ENCODE measurements around the gene XIRP2. TPM values are rescaled to one million over a fixed set of nuclear protein-coding genes. Genes with fewer than 3 reads are reported as not detected.

The XIRP2 gene
- total RNA-seq, 1 donor from 2014 or later: 0.25 TPM

DNA sequence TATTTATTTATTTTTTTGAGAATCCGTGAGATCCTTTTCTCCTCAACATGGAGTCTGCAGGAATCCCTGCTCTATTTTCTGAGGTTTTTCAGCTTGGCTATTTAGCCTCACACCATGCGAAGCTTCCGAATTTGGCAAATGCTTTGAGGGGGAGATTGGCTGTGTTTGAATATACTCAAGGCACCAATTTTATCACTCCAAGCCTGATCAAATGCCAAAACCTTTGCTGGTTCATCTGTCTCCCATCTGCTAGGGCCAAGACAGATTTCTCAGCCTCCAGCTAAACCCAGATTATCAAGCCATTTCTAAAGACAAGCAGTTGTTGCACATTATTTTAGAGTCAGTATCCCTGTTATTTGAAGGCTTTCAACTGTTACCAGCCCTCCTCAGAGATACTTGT, 295.7 kb downstream of the XIRP2 start:
- no peak overlapping the region for H3K4me3 Mint-ChIP-seq (ENCODE audit: unreplicated experiment)
- FAIRE-seq: no peak

DNA sequence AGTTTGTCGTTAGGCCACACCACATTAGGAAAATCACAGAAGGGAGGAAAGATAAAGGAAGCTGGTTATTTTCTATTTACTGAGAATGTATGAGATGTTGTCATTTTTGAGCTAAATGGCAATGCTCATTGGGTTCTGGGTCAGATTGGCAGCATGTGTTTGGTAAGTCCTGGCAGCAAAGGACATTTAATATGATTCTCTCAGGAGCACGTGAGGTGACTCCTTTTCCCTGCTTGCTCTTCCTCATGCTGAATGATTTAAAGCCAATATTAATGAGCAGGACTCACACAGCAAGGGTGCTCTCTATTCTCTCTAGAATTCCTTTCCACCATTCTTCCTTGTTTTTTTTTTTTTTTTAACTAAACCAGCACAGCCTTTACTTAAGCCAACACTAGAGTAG, 298.2 kb downstream of the XIRP2 start:
- DNase-seq (ENCODE audit: low read depth): no peak
- Histone ChIP-seq H3K4me3 (ENCODE audit: insufficient read depth, low read depth, low read length) (no peak overlapping the region), H2AFZ (ENCODE audit: low read depth, low read length) (no peak overlapping the region), H3K4me1 (ENCODE audit: insufficient read depth, low read length) (peaks cover 21% of the 10 kb centered on the region), H3K9me3 (ENCODE audit: insufficient read depth, low read depth, low read length) (no peaks in the 10 kb centered on the region), H3K4me2 (ENCODE audit: low read length) (no peak overlapping the region), H3K27ac (ENCODE audit: low read depth, low read length) (no peak overlapping the region), H3K27me3 (ENCODE audit: insufficient read depth, low read length) (no peaks in the 10 kb centered on the region), H3K36me3 (ENCODE audit: insufficient read depth, low read length) (no peaks in the 10 kb centered on the region), H4K20me1 (ENCODE audit: insufficient read depth, low read length) (no peaks in the 10 kb centered on the region), H3K9ac (ENCODE audit: low read length) (no peak overlapping the region), H3K79me2 (ENCODE audit: insufficient read depth, low read length) (no peaks in the 10 kb centered on the region)
- H3K27me3 Mint-ChIP-seq (ENCODE audit: low read depth, unreplicated experiment): no peaks in the 10 kb centered on the region
- H3K9me3 Mint-ChIP-seq (ENCODE audit: unreplicated experiment): no peaks in the 10 kb centered on the region
- no peak overlapping the region for H3K27ac Mint-ChIP-seq (ENCODE audit: unreplicated experiment)
- FAIRE-seq: peak; percentile 29
- no peak overlapping the region for H3K4me3 Mint-ChIP-seq (ENCODE audit: unreplicated experiment)
- H3K4me1 Mint-ChIP-seq (ENCODE audit: low read depth, unreplicated experiment): peaks cover 4% of the 10 kb centered on the region
- TF ChIP-seq, protein P1, sequence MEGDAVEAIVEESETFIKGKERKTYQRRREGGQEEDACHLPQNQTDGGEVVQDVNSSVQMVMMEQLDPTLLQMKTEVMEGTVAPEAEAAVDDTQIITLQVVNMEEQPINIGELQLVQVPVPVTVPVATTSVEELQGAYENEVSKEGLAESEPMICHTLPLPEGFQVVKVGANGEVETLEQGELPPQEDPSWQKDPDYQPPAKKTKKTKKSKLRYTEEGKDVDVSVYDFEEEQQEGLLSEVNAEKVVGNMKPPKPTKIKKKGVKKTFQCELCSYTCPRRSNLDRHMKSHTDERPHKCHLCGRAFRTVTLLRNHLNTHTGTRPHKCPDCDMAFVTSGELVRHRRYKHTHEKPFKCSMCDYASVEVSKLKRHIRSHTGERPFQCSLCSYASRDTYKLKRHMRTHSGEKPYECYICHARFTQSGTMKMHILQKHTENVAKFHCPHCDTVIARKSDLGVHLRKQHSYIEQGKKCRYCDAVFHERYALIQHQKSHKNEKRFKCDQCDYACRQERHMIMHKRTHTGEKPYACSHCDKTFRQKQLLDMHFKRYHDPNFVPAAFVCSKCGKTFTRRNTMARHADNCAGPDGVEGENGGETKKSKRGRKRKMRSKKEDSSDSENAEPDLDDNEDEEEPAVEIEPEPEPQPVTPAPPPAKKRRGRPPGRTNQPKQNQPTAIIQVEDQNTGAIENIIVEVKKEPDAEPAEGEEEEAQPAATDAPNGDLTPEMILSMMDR (IDR thresholded peaks at IDR 0.05; ENCODE audit: insufficient read depth, low read depth, low read length): no peak
- TF ChIP-seq EZH2 (IDR thresholded peaks at IDR 0.05; ENCODE audit: insufficient read depth, low read length): no peak
- H3K36me3 Mint-ChIP-seq (ENCODE audit: low read depth, unreplicated experiment): no peaks in the 10 kb centered on the region

More for the DNA sequence above, 295.7 kb downstream of the XIRP2 start:
- H3K27ac Mint-ChIP-seq (ENCODE audit: unreplicated experiment): no peak overlapping the region
- no peak for TF ChIP-seq EZH2 (IDR thresholded peaks at IDR 0.05; ENCODE audit: insufficient read depth, low read length)
- TF ChIP-seq, protein P1 (IDR thresholded peaks at IDR 0.05; ENCODE audit: insufficient read depth, low read depth, low read length): no peak
- Histone ChIP-seq H2AFZ (ENCODE audit: low read depth, low read length) (no peak overlapping the region), H3K27me3 (ENCODE audit: insufficient read depth, low read length) (no peaks in the 10 kb centered on the region), H3K79me2 (ENCODE audit: insufficient read depth, low read length) (no peaks in the 10 kb centered on the region), H3K4me3 (ENCODE audit: insufficient read depth, low read depth, low read length) (no peak overlapping the region), H3K36me3 (ENCODE audit: insufficient read depth, low read length) (no peaks in the 10 kb centered on the region), H3K4me1 (ENCODE audit: insufficient read depth, low read length) (peaks cover 13% of the 10 kb centered on the region), H3K4me2 (ENCODE audit: low read length) (no peak overlapping the region), H3K9ac (ENCODE audit: low read length) (no peak overlapping the region), H3K27ac (ENCODE audit: low read depth, low read length) (no peak overlapping the region), H4K20me1 (ENCODE audit: insufficient read depth, low read length) (no peaks in the 10 kb centered on the region), H3K9me3 (ENCODE audit: insufficient read depth, low read depth, low read length) (no peaks in the 10 kb centered on the region)
- peaks cover 8% of the 10 kb centered on the region for H3K4me1 Mint-ChIP-seq (ENCODE audit: low read depth, unreplicated experiment)
- no peaks in the 10 kb centered on the region for H3K36me3 Mint-ChIP-seq (ENCODE audit: low read depth, unreplicated experiment)
- H3K9me3 Mint-ChIP-seq (ENCODE audit: unreplicated experiment): no peaks in the 10 kb centered on the region
- DNase-seq (ENCODE audit: low read depth): no peak
- no peaks in the 10 kb centered on the region for H3K27me3 Mint-ChIP-seq (ENCODE audit: low read depth, unreplicated experiment)

DNA sequence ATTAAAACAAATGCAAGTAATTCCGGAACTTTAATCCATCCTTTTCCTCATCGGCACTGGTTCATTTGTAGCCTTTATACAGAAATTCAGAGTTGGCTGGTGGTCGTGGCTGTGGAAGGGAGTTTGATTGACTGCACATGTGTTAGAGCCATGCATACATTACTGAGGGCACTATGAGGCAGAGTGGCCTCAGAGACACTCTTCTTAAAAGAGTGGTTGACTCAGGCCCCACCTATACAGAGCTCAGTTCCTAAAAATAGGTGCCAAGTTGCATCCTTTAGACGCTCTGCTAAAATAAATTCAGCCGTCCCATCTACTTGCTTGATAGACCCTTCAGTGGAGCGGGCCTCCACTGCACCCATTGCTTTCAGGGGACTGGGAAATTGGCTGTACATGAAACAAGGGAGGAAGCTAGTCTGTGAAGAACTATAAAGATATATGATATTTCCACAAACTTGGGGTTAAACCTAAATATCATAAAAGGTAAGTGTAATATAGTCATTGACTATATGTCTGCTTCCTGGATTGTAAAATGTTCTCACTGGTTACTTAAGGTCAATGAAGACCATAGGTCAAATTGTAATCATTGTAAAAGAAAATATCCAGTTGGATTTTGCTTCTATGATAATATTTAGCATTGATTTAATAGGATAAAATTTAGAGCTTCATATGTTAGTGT, 298.9 kb downstream of the XIRP2 start:
- Histone ChIP-seq H3K27ac (ENCODE audit: low read depth, low read length) (no peak overlapping the region), H2AFZ (ENCODE audit: low read depth, low read length) (no peak overlapping the region), H3K79me2 (ENCODE audit: insufficient read depth, low read length) (no peaks in the 10 kb centered on the region), H3K9me3 (ENCODE audit: insufficient read depth, low read depth, low read length) (no peaks in the 10 kb centered on the region), H3K4me2 (ENCODE audit: low read length) (no peak overlapping the region), H3K36me3 (ENCODE audit: insufficient read depth, low read length) (no peaks in the 10 kb centered on the region), H3K9ac (ENCODE audit: low read length) (no peak overlapping the region), H3K4me1 (ENCODE audit: insufficient read depth, low read length) (peaks cover 21% of the 10 kb centered on the region), H3K27me3 (ENCODE audit: insufficient read depth, low read length) (no peaks in the 10 kb centered on the region), H3K4me3 (ENCODE audit: insufficient read depth, low read depth, low read length) (no peak overlapping the region), H4K20me1 (ENCODE audit: insufficient read depth, low read length) (no peaks in the 10 kb centered on the region)
- no peaks in the 10 kb centered on the region for H3K27me3 Mint-ChIP-seq (ENCODE audit: low read depth, unreplicated experiment)
- H3K4me1 Mint-ChIP-seq (ENCODE audit: low read depth, unreplicated experiment): peaks cover 5% of the 10 kb centered on the region
- FAIRE-seq (no peak), DNase-seq (ENCODE audit: low read depth) (no peak)
- no peaks in the 10 kb centered on the region for H3K9me3 Mint-ChIP-seq (ENCODE audit: unreplicated experiment)
- H3K4me3 Mint-ChIP-seq (ENCODE audit: unreplicated experiment): no peak overlapping the region
- H3K27ac Mint-ChIP-seq (ENCODE audit: unreplicated experiment): no peak overlapping the region
- H3K36me3 Mint-ChIP-seq (ENCODE audit: low read depth, unreplicated experiment): no peaks in the 10 kb centered on the region
- TF ChIP-seq, protein P1 (IDR thresholded peaks at IDR 0.05; ENCODE audit: insufficient read depth, low read depth, low read length): no peak
- TF ChIP-seq EZH2 (IDR thresholded peaks at IDR 0.05; ENCODE audit: insufficient read depth, low read length): no peak
